HPDE6-E6E7 (cell line): ENCODE measurements around the gene ARHGEF4.

Experiments used
- DNase-seq: peaks from one replicate; pipeline ENCODE4 v3.0.0; 2011; ENCODE audit warnings: missing footprints; ENCODE audit errors: extremely low spot score

Gene ARHGEF4, protein sequence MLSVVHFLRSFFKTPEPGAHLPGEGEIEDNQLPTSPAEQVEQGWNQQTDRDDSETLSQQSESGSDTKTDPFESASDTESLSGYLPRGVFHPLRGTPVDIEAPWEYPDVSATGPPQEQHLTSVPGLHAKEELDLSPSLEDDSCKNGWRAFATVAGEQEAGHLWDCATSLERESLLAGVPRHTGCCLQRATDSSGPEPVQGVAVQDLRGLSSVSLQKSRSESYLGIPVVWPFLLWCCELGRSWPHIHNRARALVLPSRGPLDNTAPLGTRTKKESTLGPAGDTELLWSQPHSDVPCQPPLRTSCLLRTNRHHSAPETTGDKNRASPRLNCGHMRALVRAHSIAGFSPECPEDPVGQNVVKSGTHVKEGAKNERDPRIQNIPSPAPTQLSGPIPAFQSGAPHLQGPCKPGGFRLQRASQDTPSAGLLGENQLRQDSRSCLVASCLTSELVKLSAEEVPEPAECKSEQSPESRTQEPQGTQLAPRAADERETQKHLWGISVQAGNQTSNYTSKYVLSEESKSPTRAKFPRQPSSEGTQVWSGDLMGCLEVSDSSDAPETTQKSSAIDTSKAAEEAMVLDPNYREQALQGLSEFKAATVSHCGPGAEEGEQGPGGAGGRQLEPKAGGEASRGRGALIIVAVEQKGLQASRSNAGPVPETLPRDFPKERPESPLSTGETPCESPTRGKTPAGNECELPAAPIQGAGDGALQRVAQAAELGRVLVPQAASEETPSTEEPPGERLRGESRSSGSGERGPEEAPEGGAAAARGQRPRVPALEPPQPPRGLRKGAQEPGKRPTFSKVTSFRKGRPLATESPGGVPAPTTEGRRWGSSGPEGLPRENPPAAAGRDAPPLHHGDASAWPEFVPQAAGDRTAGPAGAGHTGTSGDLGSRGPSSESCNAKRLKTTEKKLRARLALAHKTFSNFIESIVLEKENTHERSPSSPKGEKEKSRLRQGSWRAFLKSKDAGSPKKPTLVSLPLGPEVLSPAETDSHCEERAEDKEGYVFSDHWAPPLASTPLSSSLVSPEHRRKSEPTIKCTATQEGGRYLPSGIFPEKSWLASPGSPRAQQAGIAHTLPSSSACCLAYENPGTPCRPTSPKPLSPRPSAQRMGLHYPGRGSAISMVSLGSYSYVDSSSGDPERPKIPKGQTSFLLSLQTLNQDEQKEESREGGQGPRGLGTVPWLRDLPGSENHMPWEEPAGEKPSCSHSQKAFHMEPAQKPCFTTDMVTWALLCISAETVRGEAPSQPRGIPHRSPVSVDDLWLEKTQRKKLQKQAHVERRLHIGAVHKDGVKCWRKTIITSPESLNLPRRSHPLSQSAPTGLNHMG (N-terminal part only)

GRCh38 chr2:130836501-130837174 is at the start of gene ARHGEF4:
ARHGEF4 (plus strand) TSS chr2:130836914; CDS start chr2:130836954, 40 bp downstream.
- DNase-seq, result peak; percentile 79

DNA sequence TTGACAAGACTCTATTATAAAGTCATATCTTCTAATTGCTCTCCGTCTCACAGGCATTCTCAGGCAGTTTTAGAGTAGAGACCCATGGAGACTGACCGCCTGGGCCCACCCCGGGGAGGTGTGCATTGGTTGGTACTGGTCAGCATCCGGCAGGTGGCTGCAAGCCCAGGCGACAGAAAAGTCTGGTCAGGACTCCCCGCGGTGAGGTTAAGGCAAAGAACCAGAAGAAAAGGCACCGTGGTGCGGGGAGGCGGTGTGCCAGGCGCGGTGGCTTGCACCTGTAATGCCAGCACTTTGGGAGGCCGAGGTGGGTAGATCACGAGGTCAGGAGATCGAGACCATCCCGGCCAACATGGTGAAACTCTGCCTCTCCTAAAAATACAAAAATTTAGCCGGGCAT is 48.9 kb upstream of the ARHGEF4 start:
- DNase-seq, result no peak

DNA sequence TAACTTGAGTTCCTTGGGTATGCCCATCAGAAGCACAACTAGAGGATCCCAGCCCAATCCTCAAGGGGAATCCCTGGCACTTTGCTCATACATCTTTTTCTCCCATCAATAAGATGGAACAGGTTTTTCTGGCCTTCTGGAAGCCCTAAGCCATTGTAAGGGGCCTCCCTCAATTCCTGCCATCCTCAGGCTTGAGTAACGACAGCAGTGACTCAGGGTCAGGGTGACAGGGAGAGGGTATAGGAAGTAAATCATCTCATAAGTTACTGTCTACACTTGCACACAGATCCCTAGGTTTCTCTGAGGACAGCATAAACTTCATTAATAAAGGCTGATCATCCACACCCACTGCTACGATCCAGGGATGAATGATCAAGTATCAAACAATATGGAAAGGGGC is 46.4 kb upstream of the ARHGEF4 start:
- no peak for DNase-seq

DNA sequence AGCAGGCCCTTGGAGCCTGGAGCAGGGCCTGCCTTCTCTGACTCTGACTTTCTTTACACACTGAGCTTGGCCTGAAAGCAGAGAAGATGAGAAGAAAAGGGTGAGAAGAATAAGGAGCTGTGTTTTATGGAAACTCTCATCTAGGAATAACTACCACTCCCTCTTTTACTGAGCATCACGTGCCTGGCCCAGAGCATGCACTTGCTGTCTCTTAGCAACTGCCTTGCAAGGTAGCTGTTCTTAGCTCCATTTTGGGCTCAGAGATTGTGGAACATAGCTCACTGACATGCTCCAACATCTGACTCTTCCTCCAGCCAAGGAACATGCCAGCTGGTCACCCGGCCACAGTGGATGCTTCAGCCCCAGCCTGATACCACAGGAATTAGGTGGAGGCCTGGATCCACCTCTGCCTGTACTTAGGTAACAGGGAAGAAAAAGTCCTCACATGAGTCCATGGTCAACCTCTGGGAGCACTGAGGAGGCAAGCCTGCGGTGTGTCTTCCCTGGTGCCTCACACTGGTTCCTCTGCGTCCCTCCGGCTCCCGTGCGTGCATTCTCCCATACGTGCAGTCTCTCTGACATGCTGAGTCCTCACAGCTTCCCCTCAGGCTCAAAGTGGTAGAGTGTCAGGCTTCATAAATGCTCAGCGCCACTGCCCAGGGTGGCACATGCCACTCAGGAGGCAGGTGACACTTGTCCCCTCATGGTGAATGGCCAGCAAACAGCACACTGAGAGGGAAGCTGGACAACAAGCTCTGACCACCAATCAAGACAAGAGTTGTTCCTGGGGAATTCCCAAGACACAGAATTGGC is 45.7 kb upstream of the ARHGEF4 start:
- no peak for DNase-seq

- DNase-seq, result no peak
These were observed 45.1 kb upstream of the ARHGEF4 start for GRCh38 chr2:130791617-130791939.

DNA sequence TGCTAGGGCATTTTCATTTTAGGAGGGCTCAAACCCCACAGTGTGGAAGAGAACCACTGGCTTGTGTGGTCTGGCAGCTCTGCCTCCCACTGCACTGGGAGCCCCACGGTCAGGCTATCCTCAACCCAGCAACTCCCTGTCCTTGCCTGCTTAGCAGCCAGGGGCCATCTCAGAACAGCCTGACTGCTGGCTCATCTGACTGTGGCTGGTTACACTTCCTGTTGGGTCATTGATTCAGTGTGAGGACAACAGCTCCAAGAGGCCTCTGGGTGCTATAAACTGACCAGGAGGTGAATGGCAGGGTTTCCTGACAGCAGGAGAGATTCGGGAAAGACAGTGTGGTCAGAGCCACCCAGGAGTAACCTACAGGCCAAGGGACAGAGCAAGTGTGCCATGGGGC is 41.3 kb upstream of the ARHGEF4 start:
- no peak for DNase-seq

GRCh38 chr2:130796290-130796689 is 40.4 kb upstream of the ARHGEF4 start:
- no peak for DNase-seq

- peak; percentile 77 for DNase-seq
These were observed 39.0 kb upstream of the ARHGEF4 start for GRCh38 chr2:130797493-130798435.

DNA sequence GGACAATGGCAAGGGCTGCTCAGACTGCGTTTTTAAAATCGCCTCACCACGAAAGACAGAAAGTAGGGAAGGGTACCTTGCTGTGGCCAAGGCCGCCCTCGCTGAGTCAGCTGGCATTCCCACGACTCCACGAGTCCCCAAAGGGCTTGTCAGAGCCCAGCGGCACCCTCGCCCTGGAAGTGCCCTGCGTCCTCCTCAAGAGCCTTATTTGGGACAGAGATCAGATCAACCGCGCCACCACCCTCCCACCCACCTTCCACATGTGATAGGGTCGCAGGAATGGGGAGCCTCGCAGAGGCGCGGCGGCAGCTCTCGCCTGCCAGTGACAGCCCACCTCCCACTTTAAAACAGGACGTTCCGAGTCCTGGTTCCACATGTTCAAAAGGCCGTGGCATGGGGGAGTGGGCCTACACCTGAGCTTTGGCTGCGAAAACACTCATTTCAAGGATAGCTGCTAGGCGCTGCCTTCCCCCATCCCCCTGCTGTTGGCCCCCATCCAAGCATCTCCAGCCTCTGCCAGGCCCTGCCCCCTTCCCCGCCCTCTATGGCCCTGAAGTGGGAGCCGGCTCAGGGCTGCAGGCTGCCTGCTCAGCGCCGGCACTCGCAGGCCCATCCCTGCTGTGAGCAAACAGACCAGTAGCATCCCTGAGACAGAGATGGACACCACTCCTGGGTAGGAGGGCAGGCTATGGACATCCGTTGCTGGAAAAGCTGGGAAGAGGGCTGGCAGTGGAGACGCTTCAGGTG is 38.1 kb upstream of the ARHGEF4 start:
- no peak for DNase-seq

- no peak for DNase-seq
These were observed 37.4 kb upstream of the ARHGEF4 start for GRCh38 chr2:130799295-130799694.

DNA sequence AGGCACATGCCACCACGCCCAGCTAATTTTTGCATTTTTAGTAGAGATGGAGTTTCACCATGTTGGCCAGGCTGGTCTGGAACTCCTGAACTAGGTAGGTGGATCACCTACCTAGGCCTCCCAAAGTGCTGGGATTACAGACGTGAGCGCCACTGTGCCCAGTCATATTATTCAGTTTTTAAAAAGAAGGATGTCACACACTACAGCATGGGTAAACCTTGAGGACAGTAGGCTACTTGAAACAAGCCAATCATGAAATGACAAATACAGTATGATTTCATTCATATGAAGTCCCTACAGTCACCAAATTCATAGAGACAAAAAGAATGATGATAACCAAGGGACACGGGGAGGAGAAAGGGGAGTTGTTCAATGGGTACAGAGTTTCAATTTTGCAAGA is 31.1 kb upstream of the ARHGEF4 start:
- no peak for DNase-seq

GRCh38 chr2:130806370-130806769 is 30.3 kb upstream of the ARHGEF4 start:
- DNase-seq, result no peak

DNA sequence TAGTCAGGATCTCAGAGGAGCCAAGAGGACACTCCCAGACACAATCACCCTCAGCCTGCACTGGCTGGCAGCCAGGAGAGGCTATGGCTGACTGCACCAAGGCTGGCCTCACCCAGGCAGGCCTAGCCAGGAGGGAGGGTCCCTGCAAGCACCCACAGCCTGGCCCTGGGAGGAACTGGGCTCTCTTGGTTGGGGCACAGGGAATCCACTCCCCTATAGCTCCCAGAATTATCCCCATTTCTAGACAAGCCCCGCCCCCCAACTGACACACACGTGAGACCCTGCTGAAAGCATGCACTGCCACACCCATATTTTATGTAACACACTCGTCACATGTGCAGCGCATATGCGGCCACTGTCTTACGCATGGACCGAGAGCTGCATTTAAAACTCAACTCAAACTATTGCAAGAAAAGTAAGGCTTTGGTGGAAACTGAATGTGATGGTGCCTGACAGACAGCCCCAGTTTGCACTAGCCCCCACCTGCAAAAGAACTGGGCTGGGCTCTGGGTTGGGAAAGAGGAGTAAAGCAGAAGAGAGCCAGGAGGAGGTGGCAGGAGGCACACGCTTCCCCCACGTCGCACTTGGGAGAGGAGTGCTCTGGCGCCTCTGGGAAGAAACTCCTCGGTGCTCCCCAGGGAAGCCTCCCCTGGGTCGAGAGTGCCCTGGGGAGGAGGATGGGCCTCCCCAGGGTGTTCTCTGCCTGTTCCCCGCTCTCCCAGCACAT is 28.9 kb upstream of the ARHGEF4 start:
- peak; percentile 72 for DNase-seq

- peak; percentile 75 for DNase-seq
These were observed 28.0 kb upstream of the ARHGEF4 start for GRCh38 chr2:130808482-130809268.

DNA sequence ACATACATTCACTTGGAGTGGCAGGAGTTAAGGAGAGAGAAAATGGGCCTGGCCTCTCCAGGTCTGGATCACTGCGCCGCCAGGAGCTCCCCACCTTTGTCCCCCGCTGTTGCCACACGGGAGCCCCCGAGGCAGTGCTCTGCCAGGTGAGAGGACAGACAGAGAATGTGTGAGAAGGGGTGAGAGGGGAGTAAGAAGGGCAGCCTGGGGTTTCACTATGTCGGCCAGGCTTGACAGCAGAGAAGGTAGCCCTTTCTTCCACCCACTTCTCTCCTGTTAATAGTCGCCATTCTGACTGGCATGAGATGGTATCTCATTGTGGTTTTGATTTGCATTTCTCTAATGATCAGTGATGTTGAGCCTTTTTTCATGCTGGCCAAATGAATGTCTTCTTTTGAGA is 26.2 kb upstream of the ARHGEF4 start:
- DNase-seq, result no peak

- DNase-seq, result no peak
These were observed 23.0 kb upstream of the ARHGEF4 start for GRCh38 chr2:130813722-130814121.
